HUDEP-2 (cell line): Measurements from ENCODE around the gene TENT5A.
A peak's percentile ranks its signal among the peaks of the same experiment; 100 is the strongest.
"Not testable (repeated sequence)": the region's sequence is repeated elsewhere in the genome, so short reads cannot be mapped to it uniquely, and the experiment has no call there.

Experiments
- DNase-seq, 76 experiments: peaks; one replicate each; lab custom pipeline; 2025; ENCODE audit not compliant: unreplicated experiment in 76 of 76; lab: John Stamatoyannopoulos, UW

TENT5A gene

GRCh38 chr6:81751388-81752083 lies 945 bp downstream of the TENT5A start:
- DNase-seq = peak in 48 of 76 experiments; percentile 11 to 83 (median 45)

- DNase-seq = peak in 47 of 76 experiments; percentile 4 to 62 (median 30)
Measured at GRCh38 chr6:81750681-81751387, 1.6 kb downstream of the TENT5A start.

- no peak for DNase-seq
Measured at GRCh38 chr6:81750200-81750599, 2.3 kb downstream of the TENT5A start.

DNA sequence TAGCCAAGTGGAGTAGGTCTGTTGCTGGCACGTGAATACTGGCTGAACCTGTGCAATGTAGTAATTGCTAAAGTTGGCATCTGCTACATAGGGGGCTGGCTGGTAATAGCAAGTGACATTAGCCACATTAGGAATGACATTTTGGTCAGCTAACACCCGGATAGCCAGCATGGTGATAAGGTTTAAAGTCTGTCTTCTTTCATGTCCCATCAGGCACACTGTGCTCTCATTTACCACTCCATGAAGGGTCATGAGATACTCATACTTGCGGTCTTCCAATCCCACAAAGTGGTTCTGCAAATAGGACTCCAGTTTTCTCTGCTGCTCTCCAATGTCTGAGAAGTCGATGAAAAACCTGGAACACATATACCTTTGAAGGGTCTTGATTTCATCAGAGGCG lies 2.8 kb downstream of the TENT5A start:
- DNase-seq = peak in 2 of 76 experiments; percentile 15 to 40

DNA sequence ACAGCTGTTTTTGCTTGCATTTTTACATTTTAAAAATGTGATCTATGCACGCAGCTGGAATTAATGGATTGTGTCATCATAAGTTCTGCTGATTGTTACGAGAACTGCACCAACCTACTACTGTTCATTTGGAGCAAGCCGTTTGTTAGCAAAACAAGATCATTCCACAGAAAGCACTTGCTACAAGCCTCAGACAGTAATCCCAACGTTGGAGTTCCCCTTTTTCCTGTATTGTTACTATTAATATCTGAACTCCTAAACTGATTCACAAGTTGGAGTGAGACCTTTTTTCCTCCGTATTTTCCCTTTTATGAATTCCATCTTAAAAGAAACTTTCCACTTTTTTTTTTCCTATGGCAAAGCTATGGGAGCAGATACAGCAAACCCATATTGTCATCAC lies 3.5 kb downstream of the TENT5A start:
- DNase-seq = no peak

GRCh38 chr6:81747327-81747726 lies 5.2 kb downstream of the TENT5A start:
- DNase-seq = no peak

- DNase-seq = no peak
Measured at GRCh38 chr6:81744131-81744530, 8.3 kb downstream of the TENT5A start.

- peak in 2 of 76 experiments; percentile 14 for DNase-seq
Measured at GRCh38 chr6:81743649-81744048, 8.8 kb downstream of the TENT5A start.

- no peak for DNase-seq
Measured at GRCh38 chr6:81741689-81742088, 10.8 kb downstream of the TENT5A start.

GRCh38 chr6:81740591-81740990 lies 11.9 kb downstream of the TENT5A start:
- not testable (repeated sequence) for DNase-seq

DNA sequence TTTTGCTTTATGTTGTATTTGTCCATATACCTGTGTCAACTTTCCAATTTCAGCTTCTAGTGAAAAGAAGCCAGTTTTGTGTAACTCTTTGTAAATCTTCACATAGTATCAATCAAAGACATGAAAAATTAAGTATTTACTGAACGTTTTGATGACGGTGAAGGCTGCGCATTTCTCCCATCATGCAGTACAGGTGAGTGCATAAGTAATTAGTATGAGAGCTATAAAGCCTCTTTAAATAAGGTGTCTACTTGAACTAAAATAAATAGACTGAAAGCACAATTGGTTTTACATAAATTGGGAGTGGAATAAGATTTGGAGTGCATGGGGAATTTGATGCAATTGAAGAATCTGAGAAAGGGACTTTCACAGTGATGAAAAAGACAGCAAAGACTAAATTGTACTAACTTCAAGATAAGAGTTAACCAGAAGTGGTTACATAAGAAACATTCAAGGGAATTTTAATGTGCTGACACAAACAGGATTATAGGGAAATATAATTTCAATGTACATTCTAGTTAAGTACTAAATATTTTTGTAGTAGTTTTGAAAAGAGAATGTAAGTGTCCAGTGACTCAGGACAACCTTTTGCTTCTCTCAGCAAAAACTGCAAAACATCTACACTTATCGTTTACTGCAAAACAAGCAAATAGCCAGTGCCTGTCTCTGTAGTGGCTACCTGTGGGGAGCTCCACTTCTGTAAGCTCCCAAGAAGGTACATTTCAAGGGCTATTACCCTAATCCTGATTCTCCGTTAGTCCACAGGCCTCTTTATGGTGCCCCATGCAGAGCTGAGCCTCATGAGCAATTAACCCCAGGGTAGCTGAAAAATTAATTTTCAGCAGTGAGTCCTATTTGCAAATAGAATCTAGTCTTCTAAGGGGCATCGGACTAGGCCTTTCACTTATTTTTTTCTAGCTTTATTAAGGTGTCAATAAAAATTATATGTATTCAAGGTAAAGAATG lies 13.0 kb downstream of the TENT5A start:
- no peak for DNase-seq

DNA sequence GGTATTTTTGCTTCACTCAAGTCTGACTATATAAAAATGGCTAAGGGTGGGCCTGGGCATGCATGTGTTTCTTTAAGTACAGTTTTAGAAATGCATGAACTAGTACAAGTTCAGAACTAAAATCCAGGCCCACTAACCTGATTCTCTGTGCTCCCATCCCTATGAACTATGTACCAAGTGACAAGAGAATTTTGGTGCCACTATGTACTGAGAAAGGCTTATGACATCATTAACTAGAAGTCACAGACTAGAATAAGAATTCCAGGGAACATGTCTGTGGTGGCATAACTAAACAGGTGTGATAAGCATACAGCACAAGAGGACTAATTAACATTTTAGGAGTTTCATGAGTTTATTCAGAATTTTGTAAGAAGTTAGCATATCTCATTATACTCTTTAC lies 16.1 kb downstream of the TENT5A start:
- no peak for DNase-seq

DNA sequence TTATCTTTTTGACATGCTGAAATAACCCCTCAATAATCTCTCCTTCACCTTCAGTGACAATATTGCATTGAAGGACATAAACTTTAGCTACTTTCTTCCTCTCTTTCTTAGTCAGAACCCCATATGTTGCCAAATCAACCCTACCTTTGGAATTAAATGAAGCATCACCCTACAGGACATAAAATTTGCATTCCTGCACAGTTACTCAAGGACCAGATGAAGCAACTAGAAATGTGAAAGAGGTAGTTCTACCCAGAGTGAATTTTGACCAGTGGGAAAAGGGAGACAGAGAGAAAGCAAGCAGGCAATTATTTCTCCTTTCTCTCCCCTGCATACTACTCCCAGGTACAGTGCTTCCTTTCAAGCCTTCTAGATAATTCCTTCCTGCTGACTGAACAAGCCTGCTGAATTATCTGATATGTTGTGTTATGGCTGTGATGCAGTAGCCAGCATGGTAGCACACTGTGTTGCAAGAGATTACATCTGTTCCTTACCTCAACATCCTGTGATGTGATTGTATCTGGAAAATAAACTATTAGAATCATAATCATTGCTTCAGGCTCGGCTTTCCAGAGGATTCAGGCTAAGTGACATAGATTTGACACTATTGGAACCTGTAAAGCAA lies 16.6 kb downstream of the TENT5A start:
- DNase-seq = no peak

GRCh38 chr6:81734500-81735150 lies 17.9 kb downstream of the TENT5A start:
- DNase-seq = no peak

DNA sequence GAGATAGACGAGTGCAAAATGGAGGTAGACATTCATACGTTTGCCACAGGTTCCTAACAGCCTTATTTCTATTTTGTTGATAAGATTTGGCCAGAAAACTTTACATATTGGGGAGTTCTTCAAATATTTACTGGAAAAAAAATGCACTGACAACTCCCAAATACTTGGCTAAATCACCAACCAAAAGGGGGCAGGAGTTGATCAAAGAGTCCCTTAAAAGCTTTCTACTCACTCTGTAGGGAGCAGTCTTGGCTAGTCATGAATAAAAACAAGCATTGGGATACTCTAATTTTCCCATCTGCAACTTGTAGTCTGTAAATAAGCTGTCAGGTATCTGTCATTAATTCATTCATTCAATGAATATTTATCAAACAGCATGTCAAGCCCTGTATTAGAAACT lies 18.4 kb downstream of the TENT5A start:
- peak in 2 of 76 experiments; percentile 10 to 19 for DNase-seq

- no peak for DNase-seq
Measured at GRCh38 chr6:81731814-81732213, 20.7 kb downstream of the TENT5A start.

DNA sequence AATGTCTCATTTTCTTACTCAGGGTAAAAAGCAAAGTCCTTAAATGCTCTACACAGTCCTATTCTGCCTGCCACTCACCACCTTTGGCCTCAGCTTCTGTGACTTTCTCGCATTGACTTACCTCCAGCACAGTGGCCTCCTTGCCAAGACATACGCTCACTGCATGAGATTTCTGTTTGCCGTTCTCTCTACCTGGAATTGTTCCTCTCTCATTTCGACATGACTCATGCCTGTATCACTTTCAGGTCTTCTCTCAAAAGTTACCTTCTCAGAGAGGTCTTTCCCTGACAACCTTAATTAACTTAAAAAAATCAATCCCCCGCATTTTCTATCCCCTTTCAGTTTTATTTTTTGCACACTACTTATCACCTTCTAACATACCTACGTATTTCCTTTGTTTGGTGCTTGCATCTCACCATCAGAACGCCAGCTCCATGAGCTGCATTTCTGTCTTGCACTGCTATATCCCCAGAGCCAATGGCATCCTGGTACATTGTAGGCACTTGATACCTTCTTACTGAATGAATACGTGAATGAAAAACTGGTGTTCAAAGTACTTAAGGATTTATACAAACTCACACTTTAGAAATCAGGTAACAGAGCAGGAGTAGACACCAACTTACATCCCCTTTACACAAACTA lies 24.5 kb downstream of the TENT5A start:
- no peak for DNase-seq

- DNase-seq = no peak
Measured at GRCh38 chr6:81725127-81725526, 27.4 kb downstream of the TENT5A start.

GRCh38 chr6:81722506-81723223 lies 29.8 kb downstream of the TENT5A start:
- peak in 42 of 76 experiments; percentile 2 to 64 (median 31) for DNase-seq
